BJ (cell line): Measurements from ENCODE around the gene S100Z. TPM values are rescaled to one million over a fixed set of nuclear protein-coding genes. Genes with fewer than 3 reads are reported as not detected.
A peak's percentile ranks its signal among the peaks of the same experiment; 100 is the strongest.

Experiments used
- CTCF ChIA-PET: fragments of 350-600 bp; formaldehyde crosslinking; extraction: SDS; loops from one replicate; lab custom pipeline; 2021; ENCODE audit warnings: antibody characterized with exemption, inconsistent platforms; lab: Yijun Ruan, JAX
- POLR2A ChIA-PET: fragments of 300-600 bp; sonication (Branson Sonifier 250); formaldehyde crosslinking; extraction: SDS; loops from one replicate; lab custom pipeline; 2021; ENCODE audit warnings: antibody characterized with exemption; lab: Charles Lee
- DNase-seq: peaks from one replicate; pipeline ENCODE4 v3.0.0-alpha.2; 2011; ENCODE audit warnings: low read depth
- H3K27me3 ChIP-seq: 2 replicates; pipeline ENCODE4 v1.6.0; 2011; ENCODE audit warnings: low read length; ENCODE audit not compliant: control insufficient read depth, insufficient read depth
- H3K36me3 ChIP-seq: 2 replicates; pipeline ENCODE4 v1.5.1; 2011; ENCODE audit warnings: low read length; ENCODE audit not compliant: control insufficient read depth, insufficient read depth
- H3K4me3 ChIP-seq: 2 replicates; pipeline ENCODE4 v1.5.1; 2011; ENCODE audit warnings: low read depth, mild to moderate bottlenecking, control low read depth, low read length
- polyA plus RNA-seq: library from polyadenylated mRNA; depleted of rRNA; stranded (reverse); fragments of >200 nt; gene quantifications from 2 replicates; pipeline ENCODE4 v1.2.3, GENCODE V29; 2011
- TF ChIP-seq, protein P1 (sequence below): IDR thresholded peaks from 2 replicates; pipeline ENCODE4 v1.5.1; 2011; ENCODE audit warnings: low read depth, mild to moderate bottlenecking, control low read depth, inconsistent platforms, low read length, moderate library complexity; ENCODE audit not compliant: insufficient read depth

The S100Z gene
- polyA plus RNA-seq, 1 experiment = not detected

DNA sequence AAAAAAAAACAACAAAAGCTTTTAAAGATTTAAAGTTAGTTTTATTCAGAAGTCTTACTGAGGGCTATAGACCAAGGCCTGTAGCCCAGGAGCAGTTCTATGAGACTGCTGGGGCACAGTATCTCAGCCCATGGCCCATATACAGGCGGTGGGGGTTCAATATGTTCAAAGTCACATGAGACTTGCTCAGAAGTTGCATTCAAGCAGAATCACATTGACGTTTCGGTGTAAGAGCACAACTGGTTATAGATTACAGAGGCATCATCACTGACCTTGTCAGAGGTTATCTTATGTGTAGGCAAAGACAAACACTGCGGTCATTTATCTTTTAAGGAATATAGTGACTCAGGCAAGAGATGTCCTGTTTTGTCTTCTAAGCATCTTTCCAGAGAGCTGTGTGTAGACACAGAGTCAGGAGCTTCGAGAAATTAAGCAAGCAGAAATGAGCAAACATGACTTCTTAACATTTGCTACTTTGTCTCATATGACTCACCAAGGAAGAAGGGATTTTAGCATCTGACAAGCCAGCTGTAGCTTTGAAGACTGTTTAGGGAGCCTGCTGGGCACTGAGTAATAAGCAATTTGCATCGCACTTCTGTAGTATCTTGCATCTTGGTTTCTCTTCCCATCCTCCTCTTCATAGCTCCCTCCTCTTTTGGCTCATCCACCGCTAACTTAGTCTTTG lies 43.9 kb upstream of the S100Z start:
- Histone ChIP-seq H3K4me3 (no peak overlapping the region), H3K27me3 (peaks cover 2% of the 10 kb centered on the region), H3K36me3 (no peaks in the 10 kb centered on the region)
- POLR2A ChIA-PET = interaction anchor here (0.6 kb wide), 1 partner anchor 30 kb away, joined by 14 read pairs; no protein-coding TSS in a partner anchor
- DNase-seq = peak; percentile 87
- CTCF ChIA-PET = interaction anchor here (1.1 to 3.6 kb wide), 3 partner anchors 9 to 31 kb away, joined by 3 to 15 read pairs (median 4); no protein-coding TSS in a partner anchor
- TF ChIP-seq, protein P1, sequence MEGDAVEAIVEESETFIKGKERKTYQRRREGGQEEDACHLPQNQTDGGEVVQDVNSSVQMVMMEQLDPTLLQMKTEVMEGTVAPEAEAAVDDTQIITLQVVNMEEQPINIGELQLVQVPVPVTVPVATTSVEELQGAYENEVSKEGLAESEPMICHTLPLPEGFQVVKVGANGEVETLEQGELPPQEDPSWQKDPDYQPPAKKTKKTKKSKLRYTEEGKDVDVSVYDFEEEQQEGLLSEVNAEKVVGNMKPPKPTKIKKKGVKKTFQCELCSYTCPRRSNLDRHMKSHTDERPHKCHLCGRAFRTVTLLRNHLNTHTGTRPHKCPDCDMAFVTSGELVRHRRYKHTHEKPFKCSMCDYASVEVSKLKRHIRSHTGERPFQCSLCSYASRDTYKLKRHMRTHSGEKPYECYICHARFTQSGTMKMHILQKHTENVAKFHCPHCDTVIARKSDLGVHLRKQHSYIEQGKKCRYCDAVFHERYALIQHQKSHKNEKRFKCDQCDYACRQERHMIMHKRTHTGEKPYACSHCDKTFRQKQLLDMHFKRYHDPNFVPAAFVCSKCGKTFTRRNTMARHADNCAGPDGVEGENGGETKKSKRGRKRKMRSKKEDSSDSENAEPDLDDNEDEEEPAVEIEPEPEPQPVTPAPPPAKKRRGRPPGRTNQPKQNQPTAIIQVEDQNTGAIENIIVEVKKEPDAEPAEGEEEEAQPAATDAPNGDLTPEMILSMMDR = no peak

DNA sequence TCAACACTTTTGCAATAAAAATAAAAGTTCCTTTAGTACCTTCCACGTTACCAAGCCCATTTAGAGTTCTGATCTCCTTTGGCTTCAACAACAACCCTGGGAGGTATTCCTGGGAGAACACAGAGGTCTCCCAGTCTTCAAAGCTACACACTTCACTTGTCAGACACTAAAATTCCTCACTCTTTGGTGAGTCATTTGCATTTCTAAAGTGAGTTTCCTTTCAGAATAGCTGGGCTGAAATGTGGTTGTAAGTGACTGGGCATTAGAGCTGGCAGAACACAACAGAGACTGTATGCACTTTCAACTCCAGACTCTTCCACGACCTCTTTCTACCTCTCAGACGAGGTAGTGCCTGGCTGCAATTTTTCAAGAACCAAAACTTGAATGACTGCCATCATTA lies 42.5 kb upstream of the S100Z start:
- Histone ChIP-seq H3K36me3 (no peaks in the 10 kb centered on the region), H3K27me3 (peaks cover 2% of the 10 kb centered on the region; the same call in 1 of the 2 replicates), H3K4me3 (no peak overlapping the region)
- ChIA-PET POLR2A (interaction anchor here (0.6 kb wide), 1 partner anchor 155 kb away, joined by 15 read pairs; no protein-coding TSS in a partner anchor), CTCF (interaction anchor here (0.7 to 3.6 kb wide), 3 partner anchors 10 to 33 kb away, joined by 4 to 15 read pairs (median 4); no protein-coding TSS in a partner anchor)
- DNase-seq = no peak
- TF ChIP-seq, protein P1 = no peak

GRCh38 chr5:76808141-76808691 lies 41.6 kb upstream of the S100Z start:
- CTCF ChIA-PET = no interaction called here
- H3K27me3 ChIP-seq = peaks cover 2% of the 10 kb centered on the region; the same call in 1 of the 2 replicates
- DNase-seq = no peak
- no peaks in the 10 kb centered on the region for H3K36me3 ChIP-seq
- H3K4me3 ChIP-seq = no peak overlapping the region
- POLR2A ChIA-PET = no interaction called here
- TF ChIP-seq, protein P1 = no peak

DNA sequence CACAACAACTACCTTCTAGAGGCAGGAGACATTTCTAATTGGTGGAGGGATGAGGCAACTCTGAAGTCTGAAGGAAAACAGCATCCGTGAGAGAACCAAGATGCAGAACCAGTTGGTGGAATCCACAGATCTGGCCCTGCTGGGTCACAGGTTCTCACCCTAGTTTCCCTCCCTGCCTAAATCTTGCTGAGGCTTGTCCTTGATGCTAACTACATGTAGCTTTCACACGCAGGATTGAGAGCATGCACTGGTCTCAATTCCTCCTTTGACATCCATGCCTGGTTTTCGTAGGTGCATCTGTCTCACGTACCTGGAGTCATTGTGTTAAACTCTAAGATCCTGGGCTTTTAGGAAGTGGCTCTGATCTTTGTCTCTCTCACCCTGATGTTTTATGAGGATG lies 40.7 kb upstream of the S100Z start:
- Histone ChIP-seq H3K4me3 (no peak overlapping the region), H3K27me3 (no peaks in the 10 kb centered on the region), H3K36me3 (no peaks in the 10 kb centered on the region)
- CTCF ChIA-PET = no interaction called here
- DNase-seq = no peak
- POLR2A ChIA-PET = no interaction called here
- TF ChIP-seq, protein P1 = no peak

GRCh38 chr5:76810236-76810635 lies 39.6 kb upstream of the S100Z start:
- H3K27me3 ChIP-seq = no peaks in the 10 kb centered on the region
- H3K36me3 ChIP-seq = no peaks in the 10 kb centered on the region
- DNase-seq = no peak
- ChIA-PET CTCF (no interaction called here), POLR2A (no interaction called here)
- TF ChIP-seq, protein P1 = no peak
- no peak overlapping the region for H3K4me3 ChIP-seq
